B cell (primary cell): Measurements from ENCODE around the gene TRIM66. TPM values are rescaled to one million over a fixed set of nuclear protein-coding genes. Genes with fewer than 3 reads are reported as not detected.

ENCODE experiments used
- ATAC-seq: fragments of 200-7000 bp; cut with Tn5 transposase; one replicate; pipeline ENCODE4 v1.10.0; 2021; ENCODE audit warnings: low read depth, mild to moderate bottlenecking, moderate number of reproducible peaks, moderate library complexity
- CTCF ChIA-PET: fragments of 350-600 bp; sonication (Branson Sonifier 250); formaldehyde crosslinking; loops from one replicate; lab custom pipeline; 2021; ENCODE audit warnings: antibody characterized with exemption, inconsistent platforms; lab: Charles Lee
- POLR2A ChIA-PET: fragments of 350-600 bp; sonication (Branson Sonifier 250); formaldehyde crosslinking; loops from one replicate; lab custom pipeline; 2021; ENCODE audit warnings: antibody characterized with exemption; lab: Charles Lee
- DNase-seq: peaks from one replicate; pipeline ENCODE4 v3.0.0; 2013
- H2AFZ ChIP-seq: 2 replicates; pipeline ENCODE4 v1.6.1; 2012; ENCODE audit warnings: mild to moderate bottlenecking, low read depth, low read length; ENCODE audit not compliant: insufficient read depth, poor library complexity, severe bottlenecking
- H3K27ac ChIP-seq, 2 donors: 1 replicate in 1 of 2; 2 replicates in 1 of 2; pipeline ENCODE4 v1.5.1; 2012 to 2013; ENCODE audit warnings: low read length in 2 of 2, mild to moderate bottlenecking in 2 of 2, moderate library complexity in 1 of 2
- H3K27me3 ChIP-seq, 4 experiments: fragments of 200-600 bp in 1 of 4; sonication (generic) in 1 of 4; replicated peaks in 1 of 4; 1 replicate in 2 of 4; 2 replicates in 2 of 4; pipeline versions ENCODE4 v1.6.1 to v1.7.0; 2013 to 2016; ENCODE audit warnings: low read length in 3 of 4, mild to moderate bottlenecking in 2 of 4, mixed read lengths in 1 of 4, moderate library complexity in 1 of 4; ENCODE audit not compliant: insufficient read depth in 4 of 4, control insufficient read depth in 3 of 4; ENCODE audit errors: control extremely low read depth in 1 of 4
- H3K36me3 ChIP-seq, 2 experiments: replicated peaks in 1 of 2; 1 replicate in 1 of 2; 2 replicates in 1 of 2; pipeline versions ENCODE4 v1.6.1 to v1.7.1; 2013; ENCODE audit warnings: low read length in 1 of 2; ENCODE audit not compliant: insufficient read depth in 2 of 2, control insufficient read depth in 1 of 2; ENCODE audit errors: control extremely low read depth in 1 of 2, extremely low read depth in 1 of 2
- H3K4me1 ChIP-seq, 2 donors: fragments of 200-600 bp in 1 of 2; sonication (generic) in 1 of 2; 1 replicate in 1 of 2; 2 replicates in 1 of 2; pipeline versions ENCODE4 v1.5.1 to v1.6.1; 2013 to 2017; ENCODE audit warnings: low read length in 2 of 2; ENCODE audit not compliant: control insufficient read depth in 2 of 2, insufficient read depth in 2 of 2
- H3K4me2 ChIP-seq: replicated peaks from 2 replicates; pipeline ENCODE3; 2012; ENCODE audit warnings: mild to moderate bottlenecking, low read depth, low read length; ENCODE audit not compliant: poor library complexity, severe bottlenecking
- H3K4me3 ChIP-seq, 5 experiments: fragments of 200-600 bp in 1 of 5; sonication (generic) in 1 of 5; 1 replicate in 3 of 5; 2 replicates in 2 of 5; pipeline versions ENCODE4 v1.5.1 to v1.7.0; 2011 to 2016; ENCODE audit warnings: low read length in 4 of 5, mild to moderate bottlenecking in 4 of 5, low read depth in 2 of 5, control low read depth in 1 of 5, moderate library complexity in 1 of 5; ENCODE audit not compliant: insufficient read depth in 1 of 5; ENCODE audit errors: control extremely low read depth in 1 of 5, extremely low read depth in 1 of 5
- H3K79me2 ChIP-seq: fragments of 200-600 bp; sonication (generic); one replicate; pipeline ENCODE4 v1.6.0; 2016; ENCODE audit warnings: low read length; ENCODE audit not compliant: control insufficient read depth, insufficient read depth
- H3K9ac ChIP-seq: fragments of 200-600 bp; sonication (generic); 2 replicates; pipeline ENCODE4 v1.6.1; 2017; ENCODE audit warnings: mild to moderate bottlenecking, low read length, moderate library complexity
- H3K9me3 ChIP-seq, 3 donors: one replicate each; pipeline versions ENCODE4 v1.6.1 to v1.7.1; 2013; ENCODE audit warnings: low read length in 2 of 3; ENCODE audit not compliant: control insufficient read depth in 2 of 3, insufficient read depth in 1 of 3; ENCODE audit errors: control extremely low read depth in 1 of 3
- H4K20me1 ChIP-seq: 2 replicates; pipeline ENCODE4 v1.6.0; 2012; ENCODE audit warnings: mild to moderate bottlenecking, low read length; ENCODE audit not compliant: insufficient read depth, control insufficient read depth, poor library complexity, severe bottlenecking
- H3K27ac Mint-ChIP-seq: one replicate; pipeline ENCODE4 v1.8.0; 2021; ENCODE audit warnings: mixed read lengths
- H3K27me3 Mint-ChIP-seq: one replicate; pipeline ENCODE4 v1.8.0; 2021; ENCODE audit warnings: mixed read lengths
- H3K4me1 Mint-ChIP-seq: one replicate; pipeline ENCODE4 v1.8.0; 2021; ENCODE audit warnings: mixed read lengths
- H3K4me3 Mint-ChIP-seq: one replicate; pipeline ENCODE4 v1.8.0; 2021; ENCODE audit warnings: mixed read lengths
- H3K9me3 Mint-ChIP-seq: one replicate; pipeline ENCODE4 v1.8.0; 2022; ENCODE audit warnings: mixed read lengths; ENCODE audit not compliant: insufficient read depth
- CTCF ChIP-seq: fragments of 200-600 bp; IDR thresholded peaks from one replicate; pipeline ENCODE4 v1.8.0; 2022; ENCODE audit warnings: antibody characterized with exemption, mild to moderate bottlenecking
- EZH2 ChIP-seq: IDR thresholded peaks from 2 replicates; pipeline ENCODE4 v1.6.1; 2012; ENCODE audit warnings: borderline replicate concordance, low read depth, mild to moderate bottlenecking, moderate library complexity, low read length; ENCODE audit not compliant: insufficient read depth, poor library complexity, severe bottlenecking
- WGBS: methylation state at CpG from one replicate; pipeline ENCODE4 v1.1.5; 2013; ENCODE audit warnings: missing lambda C conversion rate; ENCODE audit not compliant: insufficient coverage; 5-methylcytosine and 5-hydroxymethylcytosine counted together
- intact Hi-C: fragments of 100-400 bp; cut with micrococcal nuclease; formaldehyde crosslinking; loops from one replicate; pipeline ENCODE4 v1.10.0; 2022
- polyA plus RNA-seq: library from polyadenylated mRNA; depleted of rRNA; stranded (reverse); fragments of >200 nt; gene quantifications from 2 replicates; pipeline ENCODE4 v1.2.3, GENCODE V29; 2012
- total RNA-seq, 2 donors: library from RNA; stranded (reverse); fragments of 120-200 nt in 1 of 2; gene quantifications; 1 replicate in 1 of 2; 2 replicates in 1 of 2; pipeline versions ENCODE4 v1.2.3 to v1.2.4, GENCODE V29; 2013 to 2022

TRIM66 gene
- total and polyA plus RNA-seq, 2 donors (not counting 1 experiment from before 2014, with no cell fraction given) = 11.1 to 21.1 TPM

DNA sequence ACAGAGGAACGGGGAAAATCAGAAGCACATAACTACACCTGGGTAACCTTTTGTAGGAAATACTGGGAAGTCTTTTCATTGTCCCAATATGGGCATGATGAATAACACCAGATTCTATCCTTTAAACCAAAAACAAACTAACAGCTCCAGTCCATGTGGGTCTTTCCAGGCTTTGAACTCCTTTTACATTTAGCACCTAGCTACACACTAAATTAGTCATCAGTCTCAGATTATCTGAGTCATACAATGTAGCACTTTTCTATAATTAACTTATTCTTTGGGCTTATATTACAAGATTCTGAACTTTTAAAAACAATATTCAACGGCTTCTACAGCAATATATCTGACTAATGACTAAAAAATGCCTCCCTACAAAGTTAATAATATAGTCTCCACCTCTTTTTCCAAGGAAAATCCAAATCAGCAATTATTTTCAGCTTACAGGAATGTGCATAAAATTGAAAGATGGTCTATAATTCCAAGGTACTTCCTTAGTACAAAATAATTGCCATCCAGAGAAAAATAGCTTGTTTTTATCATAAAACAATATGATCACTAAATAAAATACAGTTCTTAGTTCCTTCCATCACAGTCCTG, 114.8 kb downstream of the TRIM66 start:
- Mint-ChIP-seq H3K4me1 (no peaks in the 10 kb centered on the region), H3K9me3 (no peaks in the 10 kb centered on the region), H3K27me3 (no peaks in the 10 kb centered on the region), H3K27ac (no peak overlapping the region), H3K4me3 (no peak overlapping the region)
- H3K4me1 ChIP-seq = no peaks in the 10 kb centered on the region
- ChIA-PET CTCF (interaction anchor here (0.6 to 9.7 kb wide), 23 partner anchors 9 to 538 kb away, joined by 3 to 88 read pairs (median 6); partner anchors contain the start of gene LMO1), POLR2A (no interaction called here)
- WGBS = no CpG with 5 or more reads among the region's 2 CpGs
- TF ChIP-seq EZH2 (no peak), CTCF (no peak)
- no peak overlapping the region for H3K27ac ChIP-seq
- H4K20me1 ChIP-seq = no peaks in the 10 kb centered on the region
- no peak overlapping the region for H3K4me3 ChIP-seq
- no peaks in the 10 kb centered on the region for H3K36me3 ChIP-seq
- no peak overlapping the region for H2AFZ ChIP-seq
- ATAC-seq (no peak), DNase-seq (no peak)
- no peaks in the 10 kb centered on the region for H3K9me3 ChIP-seq
- intact Hi-C loops = no loop called here
- no peak overlapping the region for H3K4me2 ChIP-seq
- H3K27me3 ChIP-seq = no peaks in the 10 kb centered on the region
- H3K9ac ChIP-seq = no peak overlapping the region
- no peaks in the 10 kb centered on the region for H3K79me2 ChIP-seq

DNA sequence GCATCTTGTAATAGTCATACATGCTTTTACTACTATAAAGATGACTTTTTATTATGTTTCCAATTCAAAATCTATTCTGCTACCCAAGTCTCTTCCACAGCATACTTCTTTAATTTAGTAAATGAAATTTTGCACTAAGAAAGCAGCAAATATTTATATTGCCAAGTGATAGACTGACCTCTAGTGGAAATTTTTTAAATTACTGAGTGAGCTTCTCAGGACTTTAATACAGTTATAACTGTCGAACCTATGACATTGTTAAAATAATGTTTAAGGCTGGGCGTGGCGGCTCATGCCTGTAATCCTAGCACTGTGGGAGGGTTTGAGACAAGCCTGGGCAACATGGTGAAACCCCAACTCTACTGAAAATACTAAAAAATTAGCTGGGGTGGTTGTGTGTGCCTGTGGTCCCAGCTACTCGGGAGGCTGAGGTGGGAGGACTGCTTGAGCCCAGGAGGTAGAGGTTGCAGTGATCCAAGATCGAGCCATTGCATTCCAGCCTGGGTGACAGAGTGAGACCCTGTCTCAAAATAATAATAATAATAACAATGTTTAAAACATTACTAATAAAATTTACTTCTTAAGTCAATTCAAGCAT, 115.8 kb downstream of the TRIM66 start:
- Mint-ChIP-seq H3K27ac (no peak overlapping the region), H3K27me3 (no peaks in the 10 kb centered on the region)
- ATAC-seq = peak; percentile 43

More for the DNA sequence above, 115.8 kb downstream of the TRIM66 start:
- Histone ChIP-seq H3K9ac (no peak overlapping the region), H3K79me2 (no peaks in the 10 kb centered on the region), H2AFZ (no peak overlapping the region), H3K4me2 (no peak overlapping the region), H3K27ac (no peak overlapping the region), H3K9me3 (peaks cover 0 to 2% (median 0%) of the 10 kb centered on the region in 3 donors), H3K27me3 (no peaks in the 10 kb centered on the region), H3K36me3 (no peaks in the 10 kb centered on the region), H4K20me1 (no peaks in the 10 kb centered on the region), H3K4me3 (no peak overlapping the region), H3K4me1 (no peaks in the 10 kb centered on the region)
- WGBS = 50% methylated on average over 2 of the region's 5 CpGs
- POLR2A ChIA-PET = no interaction called here
- DNase-seq = peak; percentile 72
- CTCF ChIA-PET = interaction anchor here (0.7 to 9.7 kb wide), 29 partner anchors 9 to 558 kb away, joined by 3 to 88 read pairs (median 5); partner anchors contain the start of gene LMO1
- no peak for TF ChIP-seq EZH2
- peak; percentile 93 for TF ChIP-seq CTCF
- Mint-ChIP-seq H3K4me1 (no peaks in the 10 kb centered on the region), H3K9me3 (no peaks in the 10 kb centered on the region), H3K4me3 (no peak overlapping the region)
- intact Hi-C loops = loop anchor here (1.0 kb wide), 4 partner anchors 182 to 374 kb away; no protein-coding TSS in a partner anchor
